K562 (cell line): Measurements from ENCODE around the gene EIF3M. TPM values are rescaled to one million over a fixed set of nuclear protein-coding genes. Genes with fewer than 3 reads are reported as not detected.
A peak's percentile ranks its signal among the peaks of the same experiment; 100 is the strongest.

Experiments used
- ATF7 ChIP-seq: fragments of 450-650 bp; IDR thresholded peaks from 2 replicates; pipeline ENCODE4 v1.7.1; 2014; ENCODE audit warnings: mild to moderate bottlenecking, moderate library complexity
- BRD4 ChIP-seq: fragments of 200-600 bp; sonication (generic); IDR thresholded peaks from 2 replicates; pipeline ENCODE4 v1.6.1; 2017; ENCODE audit warnings: inconsistent platforms
- CCAR2 ChIP-seq: fragments of 200-400 bp; formaldehyde crosslinking; IDR thresholded peaks from 2 replicates; pipeline ENCODE4 v1.6.1; 2017; ENCODE audit warnings: mild to moderate bottlenecking, low read depth, low read length
- ELF4 ChIP-seq: fragments of 450-650 bp; formaldehyde crosslinking; IDR thresholded peaks from 2 replicates; pipeline ENCODE4 v1.4.0; 2022; ENCODE audit warnings: missing genetic modification characterization
- GABPB2 ChIP-seq: fragments of 250-450 bp; sonication (Bioruptor Pico); conservative IDR thresholded peaks from 2 replicates; pipeline ENCODE4 v1.5.1; 2021; ENCODE audit warnings: mild to moderate bottlenecking
- HDAC2 ChIP-seq: fragments of 450-650 bp; IDR thresholded peaks from 2 replicates; pipeline ENCODE4 v1.6.1; 2016; ENCODE audit warnings: mild to moderate bottlenecking
- HIVEP1 ChIP-seq: fragments of 250-450 bp; sonication (Bioruptor Pico); IDR thresholded peaks from 2 replicates; pipeline ENCODE4 v1.4.0; 2020; ENCODE audit warnings: mild to moderate bottlenecking
- MLX ChIP-seq, 2 experiments: fragments of 450-650 bp in 1 of 2; sonication (generic) in 1 of 2; formaldehyde crosslinking; conservative IDR thresholded peaks; 2 replicates each; pipeline versions ENCODE4 v1.4.0 to v1.8.1; 2020 to 2022; ENCODE audit warnings: mild to moderate bottlenecking in 1 of 2, missing genetic modification reagents in 1 of 2
- NFE2L1 ChIP-seq: fragments of 450-650 bp; IDR thresholded peaks from 2 replicates; pipeline ENCODE4 v1.6.1; 2016; ENCODE audit warnings: missing genetic modification characterization, low read depth, mild to moderate bottlenecking, missing compliant biosample characterization, moderate library complexity, borderline replicate concordance
- UBTF ChIP-seq, 2 experiments: IDR thresholded peaks; 2 replicates each; pipeline ENCODE4 v1.6.1; 2012; ENCODE audit warnings: improper control_type of control experiment in 2 of 2, low read depth in 2 of 2, low read length in 2 of 2, borderline replicate concordance in 1 of 2
- ZFX ChIP-seq: sonication (generic); formaldehyde crosslinking; IDR thresholded peaks from 2 replicates; pipeline ENCODE4 v1.8.0; 2022; ENCODE audit warnings: mild to moderate bottlenecking, missing genetic modification reagents, moderate library complexity
- ZNF133 ChIP-seq: fragments of 250-450 bp; sonication (Bioruptor Pico); IDR thresholded peaks from 2 replicates; pipeline ENCODE4 v1.4.0; 2020; ENCODE audit warnings: mild to moderate bottlenecking
- polyA plus RNA-seq, 8 experiments: library from polyadenylated mRNA; depleted of rRNA in 4 of 8; stranded (reverse) in 5 of 8; unstranded in 3 of 8; fragments of >200 nt; fragmentation: Nextera tagmentation in 2 of 8; fragmentation: Illumina TruSeq in 1 of 8; extraction: Ambion mirVana in 2 of 8; extraction: Trizol in 1 of 8; gene quantifications; 2 replicates each; pipeline versions ENCODE4 v1.2.1 to v1.2.3, GENCODE V29; 2011 to 2014; ENCODE audit warnings: inconsistent platforms in 1 of 8, missing spikeins in 1 of 8
- total RNA-seq, 7 experiments: library from RNA; depleted of rRNA in 6 of 7; stranded (reverse); fragments of >200 nt in 6 of 7; fragmentation: Illumina TruSeq in 2 of 7; extraction: Trizol in 2 of 7; gene quantifications; 2 replicates each; pipeline versions ENCODE4 v1.2.1 to v1.2.3, GENCODE V29; 2011 to 2021; ENCODE audit warnings: low replicate concordance in 1 of 7
- TF ChIP-seq, protein P1 (sequence below): sonication (generic); formaldehyde crosslinking; IDR thresholded peaks from 2 replicates; pipeline ENCODE4 v1.4.0; 2020; ENCODE audit warnings: mild to moderate bottlenecking, missing genetic modification reagents
- TF ChIP-seq, protein P2 (sequence below): IDR thresholded peaks from 2 replicates; pipeline ENCODE4 v1.6.1; 2012; ENCODE audit warnings: low read depth, low read length, improper control_type of control experiment, borderline replicate concordance
- TF ChIP-seq, protein P3 (sequence below): fragments of 450-650 bp; formaldehyde crosslinking; IDR thresholded peaks from 2 replicates; pipeline ENCODE4 v1.4.0; 2022; ENCODE audit warnings: missing genetic modification characterization
- TF ChIP-seq, protein P4 (sequence below): sonication (generic); formaldehyde crosslinking; IDR thresholded peaks from 2 replicates; pipeline ENCODE4 v1.8.0; 2022; ENCODE audit warnings: missing genetic modification reagents, mild to moderate bottlenecking, moderate library complexity, borderline replicate concordance

EIF3M gene
- total and polyA plus RNA-seq, 9 of the 15 experiments (the other 6 are each of a cell fraction or from before 2014, with no cell fraction given): 602 to 2,015 (median 1,058) TPM

GRCh38 chr11:32583459-32584271 is at the start of gene EIF3M (continued):
- TF ChIP-seq UBTF (IDR thresholded peaks at IDR 0.05; ENCODE audit: borderline replicate concordance in 1 of 2, low read depth in 2 of 2, low read length in 2 of 2): peak in 1 of 2 experiments; percentile 81; a peak in 1 of 4 replicates
- TF ChIP-seq ZFX (CRISPR knock-in tag): peak; percentile 95
- TF ChIP-seq ATF7: peak; percentile 75
- no peak for TF ChIP-seq MLX (CRISPR knock-in tag; conservative IDR thresholded peaks at IDR 0.05)
- peak; percentile 84; the same call in 1 of the 2 replicates for TF ChIP-seq BRD4
- TF ChIP-seq, protein P1, sequence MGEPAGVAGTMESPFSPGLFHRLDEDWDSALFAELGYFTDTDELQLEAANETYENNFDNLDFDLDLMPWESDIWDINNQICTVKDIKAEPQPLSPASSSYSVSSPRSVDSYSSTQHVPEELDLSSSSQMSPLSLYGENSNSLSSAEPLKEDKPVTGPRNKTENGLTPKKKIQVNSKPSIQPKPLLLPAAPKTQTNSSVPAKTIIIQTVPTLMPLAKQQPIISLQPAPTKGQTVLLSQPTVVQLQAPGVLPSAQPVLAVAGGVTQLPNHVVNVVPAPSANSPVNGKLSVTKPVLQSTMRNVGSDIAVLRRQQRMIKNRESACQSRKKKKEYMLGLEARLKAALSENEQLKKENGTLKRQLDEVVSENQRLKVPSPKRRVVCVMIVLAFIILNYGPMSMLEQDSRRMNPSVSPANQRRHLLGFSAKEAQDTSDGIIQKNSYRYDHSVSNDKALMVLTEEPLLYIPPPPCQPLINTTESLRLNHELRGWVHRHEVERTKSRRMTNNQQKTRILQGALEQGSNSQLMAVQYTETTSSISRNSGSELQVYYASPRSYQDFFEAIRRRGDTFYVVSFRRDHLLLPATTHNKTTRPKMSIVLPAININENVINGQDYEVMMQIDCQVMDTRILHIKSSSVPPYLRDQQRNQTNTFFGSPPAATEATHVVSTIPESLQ: no peak
- no peak for TF ChIP-seq ELF4 (CRISPR knock-in tag)
- TF ChIP-seq NFE2L1 (tag): no peak
- TF ChIP-seq, protein P2, sequence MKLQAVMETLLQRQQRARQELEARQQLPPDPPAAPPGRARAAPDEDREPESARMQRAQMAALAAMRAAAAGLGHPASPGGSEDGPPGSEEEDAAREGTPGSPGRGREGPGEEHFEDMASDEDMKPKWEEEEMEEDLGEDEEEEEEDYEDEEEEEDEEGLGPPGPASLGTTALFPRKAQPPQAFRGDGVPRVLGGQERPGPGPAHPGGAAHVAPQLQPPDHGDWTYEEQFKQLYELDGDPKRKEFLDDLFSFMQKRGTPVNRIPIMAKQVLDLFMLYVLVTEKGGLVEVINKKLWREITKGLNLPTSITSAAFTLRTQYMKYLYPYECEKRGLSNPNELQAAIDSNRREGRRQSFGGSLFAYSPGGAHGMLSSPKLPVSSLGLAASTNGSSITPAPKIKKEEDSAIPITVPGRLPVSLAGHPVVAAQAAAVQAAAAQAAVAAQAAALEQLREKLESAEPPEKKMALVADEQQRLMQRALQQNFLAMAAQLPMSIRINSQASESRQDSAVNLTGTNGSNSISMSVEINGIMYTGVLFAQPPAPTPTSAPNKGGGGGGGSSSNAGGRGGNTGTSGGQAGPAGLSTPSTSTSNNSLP: no peak
- TF ChIP-seq GABPB2 (CRISPR knock-in tag): no peak
- TF ChIP-seq, protein P3, sequence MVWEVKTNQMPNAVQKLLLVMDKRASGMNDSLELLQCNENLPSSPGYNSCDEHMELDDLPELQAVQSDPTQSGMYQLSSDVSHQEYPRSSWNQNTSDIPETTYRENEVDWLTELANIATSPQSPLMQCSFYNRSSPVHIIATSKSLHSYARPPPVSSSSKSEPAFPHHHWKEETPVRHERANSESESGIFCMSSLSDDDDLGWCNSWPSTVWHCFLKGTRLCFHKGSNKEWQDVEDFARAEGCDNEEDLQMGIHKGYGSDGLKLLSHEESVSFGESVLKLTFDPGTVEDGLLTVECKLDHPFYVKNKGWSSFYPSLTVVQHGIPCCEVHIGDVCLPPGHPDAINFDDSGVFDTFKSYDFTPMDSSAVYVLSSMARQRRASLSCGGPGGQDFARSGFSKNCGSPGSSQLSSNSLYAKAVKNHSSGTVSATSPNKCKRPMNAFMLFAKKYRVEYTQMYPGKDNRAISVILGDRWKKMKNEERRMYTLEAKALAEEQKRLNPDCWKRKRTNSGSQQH: peak; percentile 40; the same call in 1 of the 2 replicates
- TF ChIP-seq, protein P4, sequence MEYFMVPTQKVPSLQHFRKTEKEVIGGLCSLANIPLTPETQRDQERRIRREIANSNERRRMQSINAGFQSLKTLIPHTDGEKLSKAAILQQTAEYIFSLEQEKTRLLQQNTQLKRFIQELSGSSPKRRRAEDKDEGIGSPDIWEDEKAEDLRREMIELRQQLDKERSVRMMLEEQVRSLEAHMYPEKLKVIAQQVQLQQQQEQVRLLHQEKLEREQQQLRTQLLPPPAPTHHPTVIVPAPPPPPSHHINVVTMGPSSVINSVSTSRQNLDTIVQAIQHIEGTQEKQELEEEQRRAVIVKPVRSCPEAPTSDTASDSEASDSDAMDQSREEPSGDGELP (CRISPR knock-in tag): peak; percentile 89
- TF ChIP-seq HIVEP1 (CRISPR knock-in tag): no peak
- 0 out of 2 replicates have a peak, but pooled peaks have one; percentile 19 for TF ChIP-seq ZNF133 (CRISPR knock-in tag)
- TF ChIP-seq CCAR2: no peak
- peak; percentile 51; the same call in 1 of the 2 replicates for TF ChIP-seq HDAC2
